Measurements from ENCODE around the gene TANGO6. TPM values are rescaled to one million over a fixed set of nuclear protein-coding genes. Genes with fewer than 3 reads are reported as not detected.

Gene TANGO6
- 10 to 100 TPM; 11.7 to 30.4 (median 15.5) TPM for total RNA-seq

GRCh38 chr16:68843482-68844210, at the start of gene TANGO6:
Gene TANGO6 (plus strand): TSS chr16:68843531. CDS start chr16:68843618, 87 bp downstream.
- no peaks in the 10 kb centered on the region for H3K9me3 ChIP-seq
- H3K36me3 ChIP-seq: no peaks in the 10 kb centered on the region
- no peaks in the 10 kb centered on the region for H3K27me3 ChIP-seq
- DNase-seq (peak; percentile 85 to 97), ATAC-seq (ENCODE audit: low FRiP score in 2 of 2) (peak; percentile 96 to 98)
- TF ChIP-seq POLR2AphosphoS5 (IDR thresholded peaks at IDR 0.05) (peak; percentile 67 to 86), EP300 (IDR thresholded peaks at IDR 0.05) (peak in 1 of 4 donors; percentile 3), CTCF (IDR thresholded peaks at IDR 0.05) (no peak), POLR2A (IDR thresholded peaks at IDR 0.05) (peak in 3 of 4 donors; percentile 26 to 62 (median 47))
- H3K27ac ChIP-seq: peak within 1 kb of the TSS; percentile 79 to 93 (median 88)
- peaks cover 9 to 22% (median 15%) of the 10 kb centered on the region in 4 donors for H3K4me1 ChIP-seq
- H3K4me3 ChIP-seq: peak within 1 kb of the TSS; percentile 67 to 89 (median 82)
- 1% methylated on average over 15 to 23 of the region's 55 CpGs for WGBS, 2 donors

GRCh38 chr16:68798398-68798797, 44.9 kb upstream of the TANGO6 start:
- ATAC-seq (ENCODE audit: low FRiP score in 2 of 2) (no peak), DNase-seq (no peak)
- Histone ChIP-seq H3K36me3 (peaks cover 0 to 4% (median 0%) of the 10 kb centered on the region in 4 donors), H3K9me3 (no peaks in the 10 kb centered on the region), H3K27me3 (no peaks in the 10 kb centered on the region), H3K4me1 (peaks cover 3 to 12% (median 6%) of the 10 kb centered on the region in 4 donors), H3K27ac (no peak overlapping the region), H3K4me3 (no peak overlapping the region)
- 53 to 75% methylated on average over 2 of the region's 2 CpGs for WGBS, 2 donors
- TF ChIP-seq CTCF (IDR thresholded peaks at IDR 0.05) (no peak), POLR2AphosphoS5 (IDR thresholded peaks at IDR 0.05) (no peak), POLR2A (IDR thresholded peaks at IDR 0.05) (no peak), EP300 (IDR thresholded peaks at IDR 0.05) (no peak)

GRCh38 chr16:68800257-68800875, 43.0 kb upstream of the TANGO6 start:
- Histone ChIP-seq H3K36me3 (peaks cover 0 to 4% (median 0%) of the 10 kb centered on the region in 4 donors), H3K9me3 (no peaks in the 10 kb centered on the region), H3K4me3 (no peak overlapping the region), H3K4me1 (peaks cover 3 to 11% (median 6%) of the 10 kb centered on the region in 4 donors), H3K27ac (no peak overlapping the region), H3K27me3 (no peaks in the 10 kb centered on the region)
- no peak for TF ChIP-seq POLR2A (IDR thresholded peaks at IDR 0.05)
- peak; percentile 30 to 74 (median 57) for TF ChIP-seq CTCF (IDR thresholded peaks at IDR 0.05)
- ATAC-seq (ENCODE audit: low FRiP score in 2 of 2): peak; percentile 68 to 86
- peak in 1 of 2 donors; percentile 55 for DNase-seq
- 13 to 24% methylated on average over 5 of the region's 5 CpGs for WGBS, 2 donors

GRCh38 chr16:68802190-68802589, 41.1 kb upstream of the TANGO6 start:
- TF ChIP-seq POLR2AphosphoS5 (IDR thresholded peaks at IDR 0.05) (no peak), CTCF (IDR thresholded peaks at IDR 0.05) (no peak), EP300 (IDR thresholded peaks at IDR 0.05) (no peak), POLR2A (IDR thresholded peaks at IDR 0.05) (no peak)
- Histone ChIP-seq H3K36me3 (peaks cover 0 to 4% (median 0%) of the 10 kb centered on the region in 4 donors), H3K27me3 (no peaks in the 10 kb centered on the region), H3K9me3 (no peaks in the 10 kb centered on the region), H3K4me1 (peaks cover 3 to 11% (median 6%) of the 10 kb centered on the region in 4 donors), H3K4me3 (no peak overlapping the region), H3K27ac (no peak overlapping the region)
- DNase-seq: no peak
- 84 to 90% methylated on average over 7 of the region's 7 CpGs for WGBS, 2 donors
- peak in 1 of 2 donors; percentile 82 for ATAC-seq (ENCODE audit: low FRiP score in 2 of 2)

Data from upper lobe of left lung (tissue), 6 donors.